H1 (cell line): ENCODE results near the gene SPINK9. TPM values are rescaled to one million over a fixed set of nuclear protein-coding genes. Genes with fewer than 3 reads are reported as not detected.

Experiments
- CTCF ChIA-PET: fragments of 300-600 bp; sonication (Branson Sonifier 250); formaldehyde crosslinking; loops from one replicate; lab custom pipeline; 2021; ENCODE audit not compliant: partially characterized antibody; lab: Charles Lee
- POLR2A ChIA-PET: fragments of 300-600 bp; sonication (Branson Sonifier 250); formaldehyde crosslinking; loops from one replicate; lab custom pipeline; 2021; ENCODE audit warnings: inconsistent platforms; ENCODE audit not compliant: partially characterized antibody; lab: Charles Lee
- DNase-seq, 2 experiments: peaks; one replicate each; pipeline versions ENCODE4 v3.0.0 to v3.0.0-alpha.2; 2010 to 2022; ENCODE audit warnings: low spot score in 2 of 2, low read depth in 1 of 2, mixed read lengths in 1 of 2
- FAIRE-seq: peaks from 2 replicates; lab custom pipeline; 2011; peaks lifted over from hg19 to GRCh38; lab: Jason Lieb, UNC
- H2AFZ ChIP-seq: 2 replicates; pipeline ENCODE4 v1.8.1; 2012; ENCODE audit warnings: low read length, inconsistent platforms
- H2AK5ac ChIP-seq: 2 replicates; pipeline ENCODE4 v1.6.1; 2013; ENCODE audit warnings: low read depth, low read length
- H2BK120ac ChIP-seq: replicated peaks from 2 replicates; pipeline ENCODE3; 2013; ENCODE audit warnings: low read depth, low read length, inconsistent platforms
- H2BK12ac ChIP-seq: 2 replicates; pipeline ENCODE4 v1.6.1; 2013; ENCODE audit warnings: low read depth, low read length
- H2BK15ac ChIP-seq: 2 replicates; pipeline ENCODE4 v1.6.1; 2013; ENCODE audit warnings: low read length
- H2BK20ac ChIP-seq: 2 replicates; pipeline ENCODE4 v1.6.1; 2013; ENCODE audit warnings: low read length
- H2BK5ac ChIP-seq: 2 replicates; pipeline ENCODE4 v1.6.1; 2013; ENCODE audit warnings: low read depth, low read length
- H3K14ac ChIP-seq: 2 replicates; pipeline ENCODE4 v1.6.1; 2013; ENCODE audit warnings: inconsistent platforms; ENCODE audit not compliant: insufficient read length
- H3K18ac ChIP-seq: 2 replicates; pipeline ENCODE4 v1.6.1; 2013; ENCODE audit warnings: low read length; ENCODE audit errors: extremely low read depth
- H3K23ac ChIP-seq: 2 replicates; pipeline ENCODE4 v1.6.1; 2013; ENCODE audit warnings: inconsistent platforms; ENCODE audit not compliant: insufficient read length
- H3K23me2 ChIP-seq: 2 replicates; pipeline ENCODE4 v1.6.1; 2013; ENCODE audit warnings: low read depth, low read length
- H3K27ac ChIP-seq: 2 replicates; pipeline ENCODE4 v1.6.1; 2011; ENCODE audit warnings: low read depth, low read length, inconsistent platforms
- H3K27me3 ChIP-seq, 4 experiments: replicated peaks in 1 of 4; 1 replicate in 1 of 4; 2 replicates in 3 of 4; pipeline versions ENCODE4 v1.6.1 to v1.8.1; 2011 to 2013; ENCODE audit warnings: low read length in 3 of 4, mild to moderate bottlenecking in 3 of 4, inconsistent platforms in 2 of 4, mixed read lengths in 2 of 4, moderate library complexity in 1 of 4; ENCODE audit not compliant: control insufficient read depth in 3 of 4, insufficient read depth in 3 of 4; ENCODE audit errors: extremely low read depth in 1 of 4
- H3K36me3 ChIP-seq, 4 experiments: 2 replicates each; pipeline versions ENCODE4 v1.6.1 to v1.8.1; 2011 to 2013; ENCODE audit warnings: mild to moderate bottlenecking in 4 of 4, low read length in 3 of 4, moderate library complexity in 2 of 4, control low read depth in 1 of 4, inconsistent platforms in 1 of 4; ENCODE audit not compliant: insufficient read depth in 4 of 4, control insufficient read depth in 2 of 4
- H3K4ac ChIP-seq: replicated peaks from 2 replicates; pipeline ENCODE3; 2013; ENCODE audit warnings: low read length, low read depth, mixed read lengths, inconsistent platforms; ENCODE audit not compliant: insufficient read length
- H3K4me1 ChIP-seq, 4 experiments: replicated peaks in 1 of 4; 1 replicate in 1 of 4; 2 replicates in 3 of 4; pipeline versions ENCODE4 v1.6.1 to v1.8.1; 2011 to 2013; ENCODE audit warnings: low read length in 3 of 4, inconsistent platforms in 2 of 4, mixed read lengths in 1 of 4; ENCODE audit not compliant: insufficient read depth in 4 of 4, control insufficient read depth in 3 of 4
- H3K4me2 ChIP-seq, 2 experiments: 2 replicates each; pipeline versions ENCODE4 v1.6.1 to v1.8.1; 2011 to 2013; ENCODE audit warnings: low read depth in 2 of 2, low read length in 2 of 2, control low read depth in 1 of 2, inconsistent platforms in 1 of 2, mild to moderate bottlenecking in 1 of 2; ENCODE audit not compliant: insufficient read depth in 1 of 2
- H3K4me3 ChIP-seq, 4 experiments: fragments of 200-600, 300-600 bp in 1 of 4; sonication (generic), shearing (Covaris generic), sonication (Bioruptor Twin) in 1 of 4; 2 replicates each; pipeline versions ENCODE4 v1.5.1 to v1.8.1; 2011 to 2016; ENCODE audit warnings: low read length in 4 of 4, low read depth in 3 of 4, control low read depth in 2 of 4, inconsistent platforms in 2 of 4, mild to moderate bottlenecking in 2 of 4, mixed read lengths in 1 of 4, moderate library complexity in 1 of 4; ENCODE audit not compliant: insufficient read depth in 2 of 4; ENCODE audit errors: extremely low read depth in 1 of 4
- H3K56ac ChIP-seq: replicated peaks from 2 replicates; pipeline ENCODE3; 2013; ENCODE audit warnings: low read depth, mild to moderate bottlenecking, mixed read lengths, low read length, inconsistent platforms; ENCODE audit not compliant: insufficient read length
- H3K79me1 ChIP-seq: 2 replicates; pipeline ENCODE4 v1.6.1; 2013; ENCODE audit warnings: low read depth, low read length, control low read depth
- H3K79me2 ChIP-seq, 2 experiments: 2 replicates each; pipeline versions ENCODE4 v1.6.1 to v1.8.1; 2012 to 2013; ENCODE audit warnings: low read length in 2 of 2, mild to moderate bottlenecking in 2 of 2, inconsistent platforms in 1 of 2; ENCODE audit not compliant: insufficient read depth in 2 of 2, control insufficient read depth in 1 of 2
- H3K9ac ChIP-seq, 4 experiments: replicated peaks in 1 of 4; 1 replicate in 1 of 4; 2 replicates in 3 of 4; pipeline versions ENCODE4 v1.6.1 to v1.8.1; 2011 to 2013; ENCODE audit warnings: low read depth in 3 of 4, low read length in 3 of 4, control low read depth in 2 of 4, mild to moderate bottlenecking in 2 of 4, moderate library complexity in 2 of 4, inconsistent platforms in 1 of 4; ENCODE audit errors: extremely low read depth in 1 of 4
- H3K9me3 ChIP-seq, 2 experiments: 2 replicates each; pipeline versions ENCODE4 v1.6.1 to v1.8.1; 2012 to 2013; ENCODE audit warnings: mild to moderate bottlenecking in 2 of 2, moderate library complexity in 2 of 2, control low read depth in 1 of 2, inconsistent platforms in 1 of 2, low read depth in 1 of 2, low read length in 1 of 2, mixed read lengths in 1 of 2; ENCODE audit not compliant: insufficient read depth in 2 of 2
- H4K20me1 ChIP-seq, 2 experiments: replicated peaks in 1 of 2; 2 replicates each; pipeline versions ENCODE3 to v1.8.1; 2011 to 2013; ENCODE audit warnings: inconsistent platforms in 2 of 2, low read length in 2 of 2, mild to moderate bottlenecking in 1 of 2; ENCODE audit not compliant: insufficient read depth in 2 of 2, control insufficient read depth in 1 of 2
- H4K5ac ChIP-seq: 2 replicates; pipeline ENCODE4 v1.6.1; 2013; ENCODE audit warnings: low read length, low read depth, mixed read lengths, inconsistent platforms; ENCODE audit not compliant: insufficient read length
- H4K8ac ChIP-seq: 2 replicates; pipeline ENCODE4 v1.8.0; 2013; ENCODE audit warnings: mild to moderate bottlenecking, moderate library complexity, low read length, inconsistent platforms; ENCODE audit not compliant: insufficient read depth; ENCODE audit errors: extremely low read depth
- H4K91ac ChIP-seq: replicated peaks from 2 replicates; pipeline ENCODE3; 2013; ENCODE audit warnings: low read length, mixed read lengths, inconsistent platforms; ENCODE audit not compliant: insufficient read length
- CREB1 ChIP-seq: IDR thresholded peaks from 2 replicates; pipeline ENCODE4 v1.6.1; 2012; ENCODE audit warnings: inconsistent platforms
- CTBP2 ChIP-seq: IDR thresholded peaks from 2 replicates; pipeline ENCODE4 v1.7.0; 2011; ENCODE audit warnings: borderline replicate concordance, mild to moderate bottlenecking, moderate library complexity, mixed read lengths, low read length; ENCODE audit not compliant: insufficient read depth, insufficient read length
- EZH2 ChIP-seq: fragments of 200-600 bp; sonication (generic); IDR thresholded peaks from 2 replicates; pipeline ENCODE4 v1.7.1; 2012; ENCODE audit warnings: low read depth, mild to moderate bottlenecking, moderate library complexity, low read length, inconsistent platforms; ENCODE audit not compliant: severe bottlenecking
- NRF1 ChIP-seq: IDR thresholded peaks from 2 replicates; pipeline ENCODE4 v1.6.1; 2011; ENCODE audit warnings: mild to moderate bottlenecking, low read depth, low read length, improper control_type of control experiment
- SP2 ChIP-seq: IDR thresholded peaks from 2 replicates; pipeline ENCODE4 v1.6.1; 2012; ENCODE audit warnings: mild to moderate bottlenecking, low read length, inconsistent platforms
- WGBS, 2 experiments: shearing (Covaris generic) in 1 of 2; methylation state at CpG; one replicate each; pipeline versions ENCODE4 v1.1.6 to v1.1.7; 2013 to 2015; ENCODE audit warnings: low lambda C conversion rate in 2 of 2, mixed read lengths in 2 of 2, inconsistent platforms in 1 of 2, low coverage in 1 of 2, missing lambda C conversion rate in 1 of 2; ENCODE audit not compliant: insufficient replicate concordance in 2 of 2, insufficient coverage in 1 of 2, insufficient read length in 1 of 2; ENCODE audit errors: extremely low coverage in 1 of 2, missing lambda C conversion rate in 1 of 2; 5-methylcytosine and 5-hydroxymethylcytosine counted together
- polyA plus RNA-seq, 7 experiments: library from polyadenylated mRNA; depleted of rRNA in 3 of 7; stranded (reverse) in 5 of 7; unstranded in 2 of 7; fragments of >200 nt in 5 of 7; fragments of 200-250 nt in 2 of 7; gene quantifications; 1 replicate in 5 of 7; 2 replicates in 1 of 7; 4 replicates in 1 of 7; pipeline versions ENCODE4 v1.2.1 to v1.2.3, GENCODE V29; 2011 to 2013; ENCODE audit warnings: missing spikeins in 2 of 7, mixed read lengths in 2 of 7
- total RNA-seq: library from RNA; stranded (reverse); fragmentation: NEBNext Ultra II Directional; extraction: Animal tissue kit (Norgen Biotek cat#: 25700); gene quantifications from 2 replicates; pipeline ENCODE4 v1.2.1, GENCODE V29; 2021

Gene SPINK9
- total and polyA plus RNA-seq, 2 of the 8 experiments (the other 6 are each of a cell fraction or from before 2014, with no cell fraction given): not detected

- no peaks in the 10 kb centered on the region for H3K79me2 ChIP-seq
- 82% methylated on average over 4 of the region's 4 CpGs; no CpG with 5 or more reads in 1 of the 2 experiments for WGBS, 2 experiments
- no peak for DNase-seq
- no peak overlapping the region for H4K5ac ChIP-seq
- CTCF ChIA-PET: interaction anchor here (1.1 to 5.2 kb wide), 8 partner anchors 8 to 355 kb away, joined by 3 to 53 read pairs (median 4); partner anchors contain the start of gene FBXO38
- H3K36me3 ChIP-seq: peaks cover 0 to 5% (median 0%) of the 10 kb centered on the region in 4 experiments; a peak in 2 of 8 replicates
- no peak overlapping the region for H3K56ac ChIP-seq
- H2BK15ac ChIP-seq: no peak overlapping the region
- no peak overlapping the region for H2BK120ac ChIP-seq
- H3K4ac ChIP-seq: no peak overlapping the region
- no peak overlapping the region for H2AK5ac ChIP-seq
- POLR2A ChIA-PET: interaction anchor here (0.6 to 0.7 kb wide), 2 partner anchors 205 to 518 kb away, joined by 3 read pairs; no protein-coding TSS in a partner anchor
- no peak overlapping the region for H3K9ac ChIP-seq
- no peak overlapping the region for H4K91ac ChIP-seq
- H2BK20ac ChIP-seq: no peak overlapping the region
- H3K23me2 ChIP-seq: no peaks in the 10 kb centered on the region
- H3K9me3 ChIP-seq: no peaks in the 10 kb centered on the region; a peak in 1 of 4 replicates
- no peak overlapping the region for H2AFZ ChIP-seq
- no peak overlapping the region for H3K4me2 ChIP-seq
- no peaks in the 10 kb centered on the region for H3K79me1 ChIP-seq
- no peak overlapping the region; the same call in 1 of the 2 replicates for H3K27ac ChIP-seq
- H3K23ac ChIP-seq: no peak overlapping the region
- no peaks in the 10 kb centered on the region for H3K4me1 ChIP-seq
- no peak overlapping the region for H3K4me3 ChIP-seq
- no peak overlapping the region for H3K18ac ChIP-seq
- FAIRE-seq: no peak
- H2BK5ac ChIP-seq: no peak overlapping the region
- H3K14ac ChIP-seq: no peak overlapping the region
- no peak overlapping the region for H2BK12ac ChIP-seq
- H3K27me3 ChIP-seq: no peaks in the 10 kb centered on the region
- no peaks in the 10 kb centered on the region for H4K20me1 ChIP-seq
- no peak overlapping the region for H4K8ac ChIP-seq
- TF ChIP-seq CREB1 (no peak), CTBP2 (no peak), NRF1 (no peak), EZH2 (no peak), SP2 (no peak)
Observed at GRCh38 chr5:148376198-148376597, 40.8 kb downstream of the SPINK9 start.
